Adrenal gland (tissue), 12 donors: ENCODE data around the gene SCNM1. TPM values are rescaled to one million over a fixed set of nuclear protein-coding genes. Genes with fewer than 3 reads are reported as not detected.

Experiments
- DNase-seq, 7 donors: peaks; one replicate each; pipeline ENCODE4 v3.0.0-alpha.2; 2019 to 2020
- H3K27ac ChIP-seq, 5 donors: fragments of 200-600 bp; sonication (generic) in 4 of 5; 1 replicate in 3 of 5; 2 replicates in 2 of 5; pipeline versions ENCODE4 v1.5.1 to v1.8.0; 2016 to 2020; ENCODE audit warnings: mild to moderate bottlenecking in 1 of 5
- H3K27me3 ChIP-seq: fragments of 200-600 bp; 2 replicates; pipeline ENCODE4 v1.8.0; 2021
- H3K36me3 ChIP-seq, 2 donors: fragments of 200-600 bp; replicated peaks in 1 of 2; 1 replicate in 1 of 2; 2 replicates in 1 of 2; pipeline versions ENCODE4 v1.5.1 to v1.8.0; 2018 to 2022
- H3K4me1 ChIP-seq, 2 donors: fragments of 200-600 bp; replicated peaks in 1 of 2; 1 replicate in 1 of 2; 2 replicates in 1 of 2; pipeline versions ENCODE4 v1.5.1 to v1.8.0; 2018 to 2021
- H3K4me3 ChIP-seq, 4 donors: fragments of 200-600 bp; sonication (generic) in 3 of 4; one replicate each; pipeline ENCODE4 v1.5.1; 2016 to 2018
- H3K9me3 ChIP-seq, 3 donors: fragments of 200-600 bp; sonication (generic) in 1 of 3; replicated peaks in 1 of 3; 1 replicate in 2 of 3; 2 replicates in 1 of 3; pipeline versions ENCODE4 v1.5.1 to v1.8.0; 2016 to 2021
- CTCF ChIP-seq, 6 experiments: fragments of 450-650 bp in 4 of 6; fragments of 200-600 bp in 2 of 6; sonication (generic) in 1 of 6; IDR thresholded peaks; 1 replicate in 5 of 6; 2 replicates in 1 of 6; pipeline versions ENCODE4 v1.5.1 to v1.8.0; 2016 to 2021; ENCODE audit warnings: antibody characterized with exemption in 6 of 6, mild to moderate bottlenecking in 2 of 6, moderate library complexity in 1 of 6
- POLR2A ChIP-seq, 2 donors: fragments of 450-650 bp; IDR thresholded peaks; one replicate each; pipeline ENCODE4 v1.6.1; 2017; ENCODE audit warnings: antibody characterized with exemption in 2 of 2, mild to moderate bottlenecking in 2 of 2, moderate library complexity in 1 of 2
- WGBS, 4 donors: extraction: QIAGEN DNeasy Blood & Tissue Kit in 2 of 4; methylation state at CpG; one replicate each; pipeline versions ENCODE4 v1.1.5 to v1.1.7; 2013 to 2017; 5-methylcytosine and 5-hydroxymethylcytosine counted together
- intact Hi-C, 2 donors: fragments of 100-400 bp; cut with DNase I; formaldehyde crosslinking; loops; one replicate each; pipeline versions ENCODE4 v1.14.1 to v1.15.0; 2022 to 2023
- polyA plus RNA-seq, 3 donors: library from polyadenylated mRNA; stranded (reverse); fragments of 200-250 nt in 2 of 3; fragments of 350-450 nt in 1 of 3; fragmentation: Illumina TruSeq in 1 of 3; extraction: RNeasy Lipid Tissue Mini Kit (QIAGEN cat#74804) in 1 of 3; gene quantifications; one replicate each; pipeline ENCODE4 v1.2.3, GENCODE V29; 2013 to 2014
- total RNA-seq, 9 donors: library from RNA; depleted of rRNA in 4 of 9; stranded (reverse); fragments of >200 nt in 4 of 9; fragments of 120-200 nt in 1 of 9; fragmentation: NEBNext Ultra II Directional in 1 of 9; extraction: Animal tissue kit (Norgen Biotek cat#: 25700) in 1 of 9; gene quantifications; one replicate each; pipeline versions ENCODE4 v1.1.0 to v1.2.4, GENCODE V29; 2013 to 2023
- donor health status: healthy with polysubstance abuse.
- donor health status: Bipolar disorder and iron deficiency.
- donor health status: DM: yes; HTN: yes; CAD: no.
- donor health status: DM: no; HTN: no; CAD: no.
- donor health status: DM: no; HTN: no; CAD: no.
- donor health status: DM: yes; HTN: yes; CAD: no.

SCNM1 gene
- total and polyA plus RNA-seq, 12 donors, result 16.4 to 89.0 (median 36.6) TPM

- DNase-seq, result no peak
- Histone ChIP-seq H3K27ac (peak overlapping the region; percentile 58 to 89 (median 65)), H3K36me3 (peaks cover 0 to 46% of the 10 kb centered on the region in 2 donors), H3K4me3 (peak overlapping the region in 3 of 4 donors; percentile 36 to 75 (median 69)), H3K4me1 (peaks cover 14 to 22% of the 10 kb centered on the region in 2 donors), H3K27me3 (no peaks in the 10 kb centered on the region), H3K9me3 (no peaks in the 10 kb centered on the region)
- intact Hi-C loops, result no loop called here
- TF ChIP-seq CTCF (IDR thresholded peaks at IDR 0.05), result no peak
- peak in 1 of 2 donors; percentile 9 for TF ChIP-seq POLR2A (IDR thresholded peaks at IDR 0.05)
- WGBS, 4 donors, result 14 to 31% (median 21%) methylated on average over 11 of the region's 11 CpGs
Measured at GRCh38 chr1:151164732-151165280, 1.1 kb upstream of the SCNM1 start.

GRCh38 chr1:151165281-151165737, 635 bp upstream of the SCNM1 start:
- peaks cover 0 to 48% of the 10 kb centered on the region in 2 donors for H3K36me3 ChIP-seq
- TF ChIP-seq POLR2A (IDR thresholded peaks at IDR 0.05) (no peak), CTCF (IDR thresholded peaks at IDR 0.05) (no peak)
- H3K4me3 ChIP-seq, result peak overlapping the region; percentile 36 to 75 (median 56)
- no peaks in the 10 kb centered on the region for H3K9me3 ChIP-seq
- intact Hi-C loops, result no loop called here
- H3K4me1 ChIP-seq, result peaks cover 14 to 22% of the 10 kb centered on the region in 2 donors
- H3K27ac ChIP-seq, result peak overlapping the region; percentile 58 to 89 (median 65)
- H3K27me3 ChIP-seq, result no peaks in the 10 kb centered on the region
- 1 to 9% (median 7%) methylated on average over 9 to 15 of the region's 15 CpGs for WGBS, 4 donors
- DNase-seq, result peak; percentile 49 to 80 (median 57)

- peaks cover 0 to 46% of the 10 kb centered on the region in 2 donors for H3K36me3 ChIP-seq
Measured at GRCh38 chr1:151166505-151166956, 587 bp downstream of the SCNM1 start.

GRCh38 chr1:151167116-151167515, 1.2 kb downstream of the SCNM1 start:
- intact Hi-C loops, result no loop called here
- Histone ChIP-seq H3K27me3 (no peaks in the 10 kb centered on the region), H3K9me3 (no peaks in the 10 kb centered on the region), H3K27ac (no peak overlapping the region), H3K36me3 (peaks cover 0 to 40% of the 10 kb centered on the region in 2 donors), H3K4me1 (peaks cover 14 to 22% of the 10 kb centered on the region in 2 donors), H3K4me3 (peak overlapping the region in 1 of 4 donors; percentile 75)
- DNase-seq, result no peak
- TF ChIP-seq CTCF (IDR thresholded peaks at IDR 0.05) (no peak), POLR2A (IDR thresholded peaks at IDR 0.05) (no peak)
- WGBS, 4 donors, result 81 to 89% (median 85%) methylated on average over 6 of the region's 6 CpGs

More at GRCh38 chr1:151166505-151166956, 587 bp downstream of the SCNM1 start:
- intact Hi-C loops, result no loop called here
- H3K27me3 ChIP-seq, result no peaks in the 10 kb centered on the region
- peak overlapping the region in 4 of 5 donors; percentile 45 to 83 (median 74) for H3K27ac ChIP-seq
- peak overlapping the region; percentile 20 to 75 (median 69) for H3K4me3 ChIP-seq
- peaks cover 14 to 22% of the 10 kb centered on the region in 2 donors for H3K4me1 ChIP-seq
- H3K9me3 ChIP-seq, result no peaks in the 10 kb centered on the region
- TF ChIP-seq CTCF (IDR thresholded peaks at IDR 0.05) (no peak), POLR2A (IDR thresholded peaks at IDR 0.05) (no peak)
- 2 to 5% (median 4%) methylated on average over 15 of the region's 15 CpGs for WGBS, 4 donors
- peak in 2 of 7 donors; percentile 29 to 40 for DNase-seq
